GM19324 (cell line): ENCODE results near the gene KSR1.
"Not testable (repeated sequence)": the region's sequence is repeated elsewhere in the genome, so short reads cannot be mapped to it uniquely, and the experiment has no call there.

ENCODE experiments used
- ATAC-seq: cut with Tn5 transposase; IDR thresholded peaks from one replicate; pipeline ENCODE4 v1.9.1; 2021; ENCODE audit warnings: mild to moderate bottlenecking, moderate library complexity; ENCODE audit not compliant: unreplicated experiment, low FRiP score

Gene KSR1

DNA sequence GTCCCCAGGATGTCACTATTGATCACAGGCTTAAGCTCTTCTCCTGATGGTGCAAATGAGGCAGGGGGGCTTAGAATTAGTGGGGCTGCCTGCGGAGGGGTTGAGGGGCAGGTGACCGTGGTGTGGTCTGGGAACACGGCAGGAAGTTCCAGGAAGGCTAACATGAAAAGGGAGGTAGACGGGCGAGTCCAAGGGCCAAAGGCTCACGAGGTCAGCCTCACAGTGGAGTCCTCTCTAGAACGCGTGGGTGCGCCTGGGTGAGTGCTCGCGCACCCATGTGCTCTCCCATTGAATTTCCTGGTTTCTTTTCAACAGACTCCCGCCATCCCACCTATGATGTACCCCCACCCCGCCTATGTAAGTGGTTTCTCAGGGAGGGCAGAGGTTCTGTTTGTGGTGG, 190.0 kb downstream of the KSR1 start:
- no peak for ATAC-seq

DNA sequence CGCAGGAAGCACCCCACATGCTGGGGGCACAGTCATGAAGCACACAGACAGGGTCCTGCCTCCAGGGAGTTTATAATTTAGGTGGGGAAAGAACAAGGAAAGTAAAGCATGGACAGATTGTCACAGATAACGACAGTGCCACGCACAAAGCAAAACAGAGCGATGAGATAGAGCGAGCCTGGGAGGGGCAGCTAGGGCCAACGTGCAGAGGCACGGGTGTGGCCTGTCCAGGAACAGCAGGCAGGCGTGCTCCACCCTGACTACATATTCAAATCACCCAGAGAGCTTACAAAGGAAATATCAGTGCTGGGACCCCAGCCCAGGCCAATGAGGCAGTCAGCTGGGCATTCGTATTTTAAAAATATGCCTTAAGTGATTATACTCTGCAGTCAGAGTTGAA, 191.5 kb downstream of the KSR1 start:
- ATAC-seq: no peak

DNA sequence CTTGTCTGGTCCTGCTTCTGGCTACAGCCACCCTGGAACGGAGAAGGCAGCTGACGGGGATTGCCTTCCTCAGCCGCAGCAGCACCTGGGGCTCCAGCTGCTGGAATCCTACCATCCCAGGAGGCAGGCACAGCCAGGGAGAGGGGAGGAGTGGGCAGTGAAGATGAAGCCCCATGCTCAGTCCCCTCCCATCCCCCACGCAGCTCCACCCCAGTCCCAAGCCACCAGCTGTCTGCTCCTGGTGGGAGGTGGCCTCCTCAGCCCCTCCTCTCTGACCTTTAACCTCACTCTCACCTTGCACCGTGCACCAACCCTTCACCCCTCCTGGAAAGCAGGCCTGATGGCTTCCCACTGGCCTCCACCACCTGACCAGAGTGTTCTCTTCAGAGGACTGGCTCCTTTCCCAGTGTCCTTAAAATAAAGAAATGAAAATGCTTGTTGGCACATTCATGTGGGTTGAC, 192.9 kb downstream of the KSR1 start:
- ATAC-seq: not testable (repeated sequence)

DNA sequence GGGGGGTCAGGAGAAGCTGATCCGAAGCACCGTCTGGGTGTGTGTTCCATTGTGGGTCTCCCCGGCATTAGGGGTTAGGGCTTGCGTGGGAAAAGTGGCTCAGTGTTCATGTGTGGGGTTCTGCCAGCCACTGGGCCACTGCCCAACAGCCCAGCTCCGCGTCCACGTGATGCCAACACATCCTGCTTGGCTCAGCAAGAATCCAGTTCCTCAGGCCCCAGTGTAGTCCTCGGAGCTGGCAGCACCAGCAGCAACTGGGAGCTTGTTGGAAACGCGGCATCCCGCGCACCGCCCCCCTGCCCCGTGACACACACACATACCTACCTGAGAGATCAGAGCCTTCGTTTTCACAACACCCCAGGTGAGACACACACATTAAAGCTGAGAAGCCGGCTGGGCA, 193.7 kb downstream of the KSR1 start:
- no peak for ATAC-seq

DNA sequence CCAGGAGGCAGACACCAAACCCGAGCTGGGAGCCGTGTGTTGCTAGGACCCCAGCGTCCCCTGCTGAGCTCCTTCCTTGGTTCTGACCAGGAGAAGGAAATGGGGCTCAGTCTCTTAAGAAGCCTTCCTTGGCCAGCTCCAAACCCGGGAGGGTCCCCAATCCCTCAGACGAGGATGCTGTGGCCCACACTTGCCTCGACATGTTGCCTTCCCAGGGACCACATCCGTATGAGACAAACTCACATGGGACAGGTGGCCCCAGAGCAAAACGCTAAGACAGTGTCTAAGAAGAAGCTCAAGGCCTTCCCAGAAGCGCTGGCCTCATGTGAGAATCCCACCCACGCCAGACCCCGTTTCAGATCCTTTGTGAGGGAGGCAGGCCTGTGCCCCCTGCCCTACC, 194.6 kb downstream of the KSR1 start:
- no peak for ATAC-seq

DNA sequence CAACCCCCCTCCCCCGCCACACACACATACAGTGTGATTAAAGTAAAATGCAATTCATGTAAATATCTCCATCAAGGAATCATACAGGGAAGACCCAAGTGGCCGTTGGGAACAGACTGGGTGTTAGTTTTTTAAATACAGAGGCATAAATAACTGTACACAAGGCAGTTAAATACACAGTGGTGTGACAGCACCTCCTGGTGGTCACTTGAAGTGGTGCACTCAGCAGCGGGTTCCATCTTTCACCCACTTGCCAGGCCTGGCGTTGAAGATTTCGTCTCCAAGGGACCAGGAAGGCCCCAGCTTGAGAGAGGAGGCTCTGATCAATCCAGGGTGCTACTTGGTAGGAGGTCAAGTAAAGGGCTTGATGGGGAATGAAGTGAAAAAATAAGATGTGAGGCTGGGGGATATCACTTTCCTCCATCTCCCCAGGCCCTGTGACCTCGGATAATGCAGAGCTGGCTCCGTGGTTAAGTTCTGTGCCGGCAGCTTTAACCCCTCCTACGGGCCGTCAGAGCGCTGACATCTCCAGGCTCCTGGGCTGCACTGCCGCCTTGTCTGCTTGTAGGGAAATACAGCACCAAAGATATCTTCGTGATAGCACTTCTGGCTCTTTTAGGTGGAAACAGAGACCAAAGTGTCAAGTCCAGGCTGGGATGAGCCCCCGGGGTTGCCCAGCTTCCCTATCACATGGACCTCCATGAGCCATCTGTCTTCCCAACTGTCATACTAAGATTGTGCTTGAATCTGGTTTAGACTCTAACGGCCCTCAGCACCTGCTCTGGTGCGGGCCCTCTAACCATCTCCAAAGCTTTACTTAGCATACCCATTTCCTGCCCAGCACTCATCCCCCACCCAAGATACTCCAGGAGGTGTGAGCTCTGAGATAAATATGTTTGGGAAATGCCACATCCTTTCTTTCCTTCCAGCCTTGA, 195.4 kb downstream of the KSR1 start:
- no peak for ATAC-seq

DNA sequence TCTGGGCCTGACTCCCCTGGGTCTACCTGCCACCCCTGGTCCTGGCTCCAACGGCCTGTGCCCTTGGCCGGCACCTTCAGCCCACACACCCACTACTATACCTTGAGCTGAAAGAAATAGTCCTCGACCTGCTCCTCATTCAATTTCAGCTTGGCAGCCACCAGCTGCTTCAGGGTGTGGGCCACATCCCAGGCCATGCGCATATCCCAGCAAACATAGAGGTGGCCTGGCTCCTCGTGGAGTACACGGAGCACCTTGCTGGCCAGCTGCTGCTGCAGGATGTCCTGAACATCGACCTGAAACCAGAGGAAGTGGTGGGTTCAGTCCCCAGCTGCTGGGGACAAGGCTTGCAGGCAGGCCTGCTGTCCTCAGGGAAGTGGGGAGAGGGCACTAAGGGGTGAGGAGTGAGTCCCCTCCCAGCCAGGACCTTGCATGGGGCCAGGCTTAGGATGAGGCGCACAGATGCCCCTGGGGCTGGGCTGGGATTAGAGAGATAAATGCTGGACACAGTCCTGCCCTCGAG, 197.3 kb downstream of the KSR1 start:
- not testable (repeated sequence) for ATAC-seq

DNA sequence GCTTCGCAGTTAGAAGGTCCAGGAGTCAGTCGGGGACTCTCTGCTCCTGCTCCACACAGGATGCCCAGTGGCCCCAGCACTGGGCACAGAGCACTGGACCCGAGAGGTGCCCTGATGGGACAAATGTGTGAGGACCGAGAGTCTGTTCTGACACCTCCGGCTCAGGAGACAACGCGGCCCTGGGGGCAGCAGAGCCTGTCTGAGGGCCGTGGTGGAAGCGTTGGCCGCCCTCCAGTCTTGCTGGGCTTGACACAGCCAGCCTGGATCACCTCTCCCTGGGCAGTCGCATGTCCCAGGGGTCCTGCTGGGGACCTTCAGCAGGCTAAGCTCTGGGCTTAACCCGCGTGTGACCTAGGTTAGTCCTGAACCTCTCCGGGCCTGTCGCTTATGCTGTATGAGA, 197.9 kb downstream of the KSR1 start:
- no peak for ATAC-seq

DNA sequence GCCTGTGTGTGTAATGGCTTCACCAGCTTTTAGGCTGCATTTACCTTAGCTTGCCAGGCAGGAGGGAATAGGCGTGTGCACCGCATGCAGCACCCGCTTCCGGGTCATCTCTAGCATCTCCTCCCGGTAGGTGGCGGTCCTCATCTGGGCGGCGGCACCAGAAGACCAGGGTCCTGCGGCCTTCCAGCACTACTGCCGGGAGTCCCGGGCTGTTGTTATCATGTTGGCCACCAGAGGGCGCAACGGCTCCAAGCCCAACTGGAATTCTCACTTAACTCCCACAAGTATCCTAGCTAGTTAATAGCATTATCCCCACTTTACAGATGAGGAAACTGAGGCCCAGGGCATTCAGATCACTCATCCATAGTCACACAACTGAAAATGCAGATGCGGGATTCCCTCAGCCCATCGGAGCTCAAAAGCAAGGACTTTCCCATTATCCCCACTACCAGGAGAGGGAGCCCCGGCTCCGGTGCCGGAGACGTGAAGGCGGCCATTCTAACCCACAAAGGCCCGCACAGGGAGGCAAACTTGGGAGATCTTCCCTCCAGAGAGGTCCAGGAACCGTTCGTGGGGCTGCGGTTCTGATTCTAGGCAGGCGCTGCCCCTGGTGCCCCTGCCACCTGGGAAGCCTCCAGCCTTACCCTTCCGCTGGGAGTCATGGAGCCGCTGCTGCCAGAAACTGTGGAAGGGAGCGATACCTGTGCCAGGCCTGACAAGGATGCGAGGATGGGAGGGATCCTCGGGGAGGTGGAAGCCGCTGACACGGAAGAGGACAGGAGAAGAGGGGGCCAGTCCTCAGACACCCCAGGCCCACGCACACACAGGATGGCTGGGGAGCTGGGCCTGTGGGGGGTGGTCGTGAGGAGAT, 198.6 kb downstream of the KSR1 start:
- no peak for ATAC-seq

DNA sequence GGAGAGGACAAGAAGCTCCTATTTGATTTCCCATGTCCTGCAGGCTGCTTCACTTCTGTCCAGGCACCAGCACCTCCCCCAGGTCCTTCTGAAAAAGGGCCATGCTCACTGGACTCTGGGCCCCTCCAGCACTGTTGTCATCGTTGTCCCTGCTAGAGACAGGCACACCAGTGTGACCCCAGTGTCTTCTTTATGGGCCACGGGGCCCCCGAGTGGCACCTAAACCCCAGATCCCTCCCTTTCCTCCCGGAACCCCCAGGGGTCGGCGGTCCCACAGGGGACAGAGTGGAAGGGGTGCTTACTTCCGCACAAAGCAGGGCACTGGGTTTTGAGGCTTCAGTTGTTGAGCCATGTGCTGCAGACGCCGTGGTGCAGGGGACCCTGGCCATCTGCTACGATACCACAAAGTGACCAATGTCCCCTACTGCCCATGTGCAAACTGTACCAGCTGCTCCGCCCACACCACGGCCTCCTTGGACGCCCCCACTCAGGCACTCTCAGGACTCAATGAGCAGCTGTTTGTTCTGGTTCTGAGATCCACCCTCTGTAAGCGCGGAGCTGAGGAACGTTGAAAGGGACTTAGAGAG, 199.4 kb downstream of the KSR1 start:
- not testable (repeated sequence) for ATAC-seq

DNA sequence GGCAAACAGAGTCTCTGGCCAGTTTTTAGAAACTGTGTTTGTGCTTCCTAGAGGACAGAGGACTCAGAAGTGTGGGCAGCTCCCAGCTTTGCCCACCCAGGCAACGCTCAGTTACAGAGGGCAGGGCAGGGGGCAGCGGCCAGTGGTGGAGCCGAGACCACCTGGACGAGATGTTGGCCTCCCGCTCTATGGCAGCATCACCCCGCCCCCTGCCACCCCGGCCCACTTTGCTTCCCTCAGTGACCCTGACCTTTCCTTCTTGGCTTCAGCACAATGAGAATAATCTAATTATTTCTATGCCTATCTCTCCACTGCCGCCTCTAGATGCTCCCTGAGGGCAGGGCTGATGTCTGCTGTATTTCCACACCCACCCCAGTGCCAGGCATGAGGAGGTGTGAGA, 200.4 kb downstream of the KSR1 start:
- not testable (repeated sequence) for ATAC-seq

DNA sequence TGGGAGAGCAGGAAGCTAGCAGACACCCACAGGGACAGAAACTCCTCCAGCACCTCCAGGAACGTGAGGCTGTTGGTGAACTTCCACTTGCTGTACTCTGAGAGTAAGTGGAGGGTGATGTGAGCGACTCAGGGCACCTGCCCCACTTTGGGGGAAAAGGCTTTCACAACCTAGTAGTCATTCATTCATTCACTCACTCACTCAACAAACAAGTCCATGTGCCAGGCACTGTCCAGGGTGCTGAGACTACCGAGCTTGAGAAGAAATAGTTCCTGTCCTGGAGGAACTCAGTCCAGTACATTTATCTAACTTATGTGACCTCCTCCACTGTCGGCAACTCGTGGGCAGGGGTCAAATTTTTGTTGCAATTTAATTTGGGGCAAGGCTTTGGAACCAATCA, 201.4 kb downstream of the KSR1 start:
- ATAC-seq: no peak

DNA sequence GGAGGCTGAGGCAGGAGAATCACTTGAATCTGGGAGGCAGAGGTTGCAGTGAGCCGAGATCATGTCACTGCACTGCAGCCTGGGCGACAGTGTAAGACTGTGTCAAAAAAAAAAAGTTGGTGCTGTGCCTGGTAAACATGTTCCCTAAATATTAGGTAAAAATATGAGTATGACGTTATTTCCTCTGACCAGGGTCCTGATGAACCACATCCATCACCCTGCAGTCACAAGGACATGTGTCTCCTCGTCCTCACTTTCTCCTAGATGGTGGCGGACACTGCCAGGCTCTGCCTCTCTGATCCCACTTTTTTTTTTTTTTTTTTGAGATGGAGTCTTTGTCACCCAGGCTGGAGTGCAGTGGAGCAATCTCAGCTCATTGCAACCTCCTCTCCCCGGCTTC, 203.4 kb downstream of the KSR1 start:
- no peak for ATAC-seq

DNA sequence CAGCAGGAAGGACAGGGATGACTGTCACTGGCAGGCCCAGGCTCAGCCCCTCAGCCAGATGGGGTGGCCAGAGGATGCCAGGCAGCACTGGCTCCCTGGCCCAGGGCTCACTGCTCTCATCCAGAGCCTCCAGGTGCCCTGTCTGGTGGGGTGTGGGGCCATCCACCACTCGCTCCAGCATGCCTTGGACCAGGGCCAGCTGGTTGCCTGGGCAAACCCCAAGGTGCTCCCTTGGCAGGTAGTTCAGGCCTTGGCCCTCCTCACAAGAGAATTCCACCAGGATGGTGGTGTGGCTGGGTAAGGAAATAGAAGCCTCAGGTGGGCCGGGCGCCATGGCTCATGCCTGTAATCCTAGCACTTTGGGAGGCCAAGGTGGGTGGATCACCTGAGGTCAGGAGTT, 204.2 kb downstream of the KSR1 start:
- no peak for ATAC-seq

DNA sequence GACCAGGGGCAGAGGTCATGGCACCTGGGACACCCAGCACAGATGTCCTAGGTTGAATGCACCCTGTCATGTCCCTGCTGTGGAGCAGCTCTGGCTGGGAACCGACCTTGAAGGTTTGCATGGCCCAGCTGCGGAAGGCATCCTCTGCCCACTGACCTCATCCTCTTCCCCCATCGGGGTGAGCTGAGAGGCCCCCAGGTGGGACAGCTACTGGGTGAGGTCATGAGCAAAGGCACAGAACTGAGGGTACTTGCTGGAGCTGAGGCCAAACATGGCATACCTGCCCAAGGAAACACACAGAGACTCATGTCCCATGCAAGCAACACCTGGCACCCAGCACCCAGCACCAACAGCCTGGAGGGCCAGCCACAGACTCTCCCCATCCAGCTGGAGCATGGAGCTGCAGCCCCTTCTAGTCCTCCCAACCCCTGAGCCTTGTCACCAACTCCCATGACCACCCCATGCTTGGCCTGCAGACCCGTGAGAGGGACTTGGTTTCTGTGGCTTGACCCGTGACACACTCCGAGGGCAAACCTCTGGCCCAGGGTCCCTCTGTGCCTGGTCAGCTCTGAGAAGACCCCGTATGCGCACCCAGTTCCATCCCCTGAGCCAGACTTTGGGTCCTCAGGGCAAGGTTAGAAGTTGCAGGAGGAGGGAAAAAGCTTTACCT, 207.8 kb downstream of the KSR1 start:
- ATAC-seq: no peak

DNA sequence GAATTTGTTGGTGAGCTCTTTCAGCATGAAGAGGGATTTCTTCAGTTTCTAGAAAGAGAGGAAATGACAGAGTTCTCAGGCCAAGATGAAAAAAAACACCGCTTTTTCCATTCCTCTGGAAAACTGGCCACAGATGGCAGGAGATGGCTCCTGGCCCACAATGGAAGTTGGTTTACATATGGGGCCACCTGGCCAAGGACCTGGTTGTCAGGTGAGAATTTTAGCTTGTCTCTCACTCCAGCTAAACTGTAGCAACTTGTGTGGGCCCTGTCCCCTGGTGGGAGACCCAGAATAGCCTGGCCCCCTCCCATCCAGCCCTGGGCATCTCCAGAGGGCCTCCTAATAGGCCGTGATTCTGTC, 208.3 kb downstream of the KSR1 start:
- no peak for ATAC-seq

DNA sequence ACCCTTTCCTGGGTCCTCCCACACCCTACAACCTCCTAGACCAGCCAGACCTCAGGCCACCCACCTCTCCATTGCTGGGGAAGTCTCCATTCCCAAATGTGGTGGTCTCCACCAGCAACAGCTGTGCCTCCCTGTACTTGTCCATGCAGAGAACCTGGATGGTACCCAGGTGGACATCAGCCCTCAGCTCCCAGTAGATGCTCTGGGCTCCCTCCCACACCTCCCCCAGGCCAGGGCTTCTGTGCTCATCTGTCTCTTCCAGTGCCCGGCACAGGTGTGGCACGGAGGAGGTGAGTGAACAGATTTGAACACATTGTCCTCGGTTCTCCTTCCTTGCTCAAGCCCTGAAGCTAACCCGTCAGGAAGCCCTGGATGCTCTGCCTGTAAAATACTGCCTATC, 209.3 kb downstream of the KSR1 start:
- ATAC-seq: no peak

DNA sequence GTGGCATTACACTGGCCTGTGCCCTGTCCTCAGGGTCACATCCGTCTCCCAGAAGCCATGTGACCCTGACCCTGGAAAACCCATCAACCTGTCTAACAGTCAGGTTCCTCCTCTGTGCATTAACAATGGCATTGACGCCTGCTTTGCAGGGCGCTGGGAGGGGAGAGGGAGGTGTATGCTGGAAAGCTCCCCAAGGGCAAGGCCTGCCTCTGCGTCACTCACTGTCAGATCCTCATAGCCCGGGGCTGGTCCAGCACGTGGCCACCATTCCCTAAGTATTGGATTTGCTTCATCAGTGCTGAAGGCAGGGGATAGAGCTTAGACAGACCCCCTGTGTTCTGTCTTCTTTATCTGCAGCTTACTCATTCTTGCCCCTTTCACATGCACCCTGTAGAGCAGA, 210.0 kb downstream of the KSR1 start:
- ATAC-seq: not testable (repeated sequence)

DNA sequence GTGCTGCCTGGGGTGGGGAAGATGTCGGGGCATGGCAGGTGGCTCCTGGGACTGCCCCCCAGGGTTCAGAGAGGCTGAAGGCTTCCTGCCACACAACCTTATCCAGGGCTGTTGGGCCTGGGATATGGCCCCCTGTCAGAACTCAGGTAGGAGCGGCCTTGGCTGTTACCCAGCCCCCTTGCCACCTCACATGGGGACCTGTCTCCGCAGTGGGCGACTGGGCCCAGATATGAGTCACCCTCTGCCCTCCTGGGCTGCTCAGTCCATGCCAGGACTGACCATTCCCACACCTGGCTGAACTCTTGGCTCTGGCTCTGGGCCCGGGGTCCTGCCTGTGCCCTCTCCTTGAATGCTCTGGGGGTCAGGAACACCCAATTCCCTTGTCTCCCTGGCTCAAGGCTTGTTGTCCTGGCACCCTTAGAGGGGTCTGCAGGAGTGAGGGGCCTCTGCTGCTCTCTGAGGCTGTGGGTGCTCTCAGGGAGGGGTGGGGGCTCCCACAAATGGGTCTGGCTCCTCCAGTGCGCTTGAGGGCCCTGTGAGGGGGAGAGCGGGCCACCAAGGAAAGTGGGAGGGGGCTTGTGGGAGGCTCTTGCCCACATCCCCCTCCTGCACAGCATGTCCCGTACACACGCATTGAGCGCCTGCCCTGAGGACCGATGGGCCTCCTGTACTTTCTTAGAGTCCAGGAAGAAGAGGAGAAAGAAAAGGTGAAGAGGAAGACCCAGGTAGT, 210.7 kb downstream of the KSR1 start:
- ATAC-seq: no peak
